A549 (cell line): ENCODE measurements around the gene TOMM20L. TPM values are rescaled to one million over a fixed set of nuclear protein-coding genes. Genes with fewer than 3 reads are reported as not detected.

Experiments used
- ATAC-seq, 2 experiments: fragments of 200-7000 bp in 1 of 2; fragments of >200 bp in 1 of 2; cut with Nextera tagmentation in 1 of 2; cut with Tn5 transposase in 1 of 2; 3 replicates each; pipeline versions ENCODE4 v1.8.0 to v1.9.1; 2018 to 2020; ENCODE audit warnings: mild to moderate bottlenecking in 1 of 2, moderate library complexity in 1 of 2
- CTCF ChIA-PET: fragments of 300-600 bp; sonication (Branson Sonifier 250); formaldehyde crosslinking; extraction: SDS; loops from one replicate; lab custom pipeline; 2021; ENCODE audit warnings: antibody characterized with exemption, inconsistent platforms; lab: Yijun Ruan, JAX
- POLR2A ChIA-PET: fragments of 350-600 bp; formaldehyde crosslinking; extraction: SDS; loops from one replicate; lab custom pipeline; 2021; ENCODE audit warnings: antibody characterized with exemption, inconsistent platforms; lab: Yijun Ruan, JAX
- DNase-seq, 2 experiments: peaks; one replicate each; pipeline versions ENCODE4 v3.0.0 to v3.0.0-alpha.2; 2011 to 2016; ENCODE audit warnings: low read depth in 1 of 2, low spot score in 1 of 2
- FAIRE-seq: peaks from 2 replicates; lab custom pipeline; 2011; peaks lifted over from hg19 to GRCh38; lab: Jason Lieb, UNC
- H3K27ac ChIP-seq, 2 experiments: fragments of >200 bp; sonication (Bioruptor Twin); formaldehyde crosslinking; 3 replicates each; pipeline ENCODE4 v1.5.1; 2016 to 2017
- H3K4me1 ChIP-seq: fragments of >200 bp; sonication (Bioruptor Twin); formaldehyde crosslinking; 3 replicates; pipeline ENCODE4 v1.6.1; 2016
- H3K4me2 ChIP-seq: fragments of >200 bp; sonication (Bioruptor Twin); formaldehyde crosslinking; 3 replicates; pipeline ENCODE4 v1.6.1; 2016
- H3K4me3 ChIP-seq: fragments of >200 bp; sonication (Bioruptor Twin); formaldehyde crosslinking; 3 replicates; pipeline ENCODE4 v1.5.1; 2016
- H3K9me3 ChIP-seq: fragments of >200 bp; sonication (Bioruptor Twin); formaldehyde crosslinking; 3 replicates; pipeline ENCODE4 v1.6.1; 2016
- CBX8 ChIP-seq: fragments of 200-600 bp; sonication (generic); IDR thresholded peaks from 2 replicates; pipeline ENCODE4 v1.6.1; 2016
- CEBPB ChIP-seq, 2 experiments: fragments of >200 bp in 1 of 2; sonication (Bioruptor Twin) in 1 of 2; formaldehyde crosslinking in 1 of 2; IDR thresholded peaks; 2 replicates each; pipeline ENCODE4 v1.6.1; 2012 to 2016
- EHMT2 ChIP-seq: fragments of 200-600 bp; sonication (generic); IDR thresholded peaks from 2 replicates; pipeline ENCODE4 v1.6.1; 2016; ENCODE audit warnings: antibody characterized with exemption, low read depth, mild to moderate bottlenecking, moderate library complexity
- EP300 ChIP-seq, 2 experiments: fragments of >200 bp; sonication (Bioruptor Twin); formaldehyde crosslinking; IDR thresholded peaks; 2 replicates in 1 of 2; 3 replicates in 1 of 2; pipeline ENCODE4 v1.6.1; 2016 to 2017
- FOSB ChIP-seq: fragments of 250-450 bp; sonication (Bioruptor Pico); IDR thresholded peaks from 2 replicates; pipeline ENCODE4 v1.5.0; 2020; ENCODE audit warnings: mild to moderate bottlenecking, moderate library complexity
- GATA3 ChIP-seq: IDR thresholded peaks from 2 replicates; pipeline ENCODE4 v1.6.1; 2012; ENCODE audit warnings: borderline replicate concordance
- HEYL ChIP-seq: fragments of 250-450 bp; sonication (Bioruptor Pico); IDR thresholded peaks from 2 replicates; pipeline ENCODE4 v1.8.0; 2021; ENCODE audit warnings: mild to moderate bottlenecking, moderate library complexity
- HOXB13 ChIP-seq: fragments of 250-450 bp; sonication (Bioruptor Pico); IDR thresholded peaks from 2 replicates; pipeline ENCODE4 v1.5.0; 2020; ENCODE audit warnings: low read depth, mild to moderate bottlenecking, moderate library complexity
- JUN ChIP-seq, 2 experiments: fragments of >200 bp; sonication (Bioruptor Twin); formaldehyde crosslinking; IDR thresholded peaks; 2 replicates in 1 of 2; 3 replicates in 1 of 2; pipeline ENCODE4 v1.6.1; 2016 to 2017
- JUNB ChIP-seq: fragments of >200 bp; sonication (Bioruptor Twin); formaldehyde crosslinking; IDR thresholded peaks from 2 replicates; pipeline ENCODE4 v1.6.1; 2016
- MAFK ChIP-seq: fragments of 450-650 bp; IDR thresholded peaks from 2 replicates; pipeline ENCODE4 v1.6.1; 2014; ENCODE audit not compliant: partially characterized antibody
- MYC ChIP-seq: IDR thresholded peaks from 2 replicates; pipeline ENCODE4 v1.6.1; 2012; ENCODE audit warnings: mild to moderate bottlenecking, inconsistent platforms, low read length, improper control_type of control experiment, borderline replicate concordance
- NFE2L2 ChIP-seq: fragments of 150-350 bp; conservative IDR thresholded peaks from 2 replicates; pipeline ENCODE4 v1.6.1; 2014; ENCODE audit warnings: low read length
- RNF2 ChIP-seq: fragments of 200-600 bp; sonication (generic); IDR thresholded peaks from 2 replicates; pipeline ENCODE4 v1.6.1; 2016; ENCODE audit warnings: low read depth, mild to moderate bottlenecking, antibody characterized with exemption, moderate library complexity, borderline replicate concordance
- TP53 ChIP-seq: fragments of 250-450 bp; sonication (Bioruptor Pico); IDR thresholded peaks from 2 replicates; pipeline ENCODE4 v1.5.0; 2021; ENCODE audit warnings: mild to moderate bottlenecking, moderate library complexity
- ZFP36 ChIP-seq: fragments of 450-650 bp; IDR thresholded peaks from 2 replicates; pipeline ENCODE4 v1.6.1; 2014; ENCODE audit warnings: borderline replicate concordance; ENCODE audit not compliant: partially characterized antibody
- ZSCAN20 ChIP-seq: fragments of 250-450 bp; sonication (Bioruptor Pico); IDR thresholded peaks from 2 replicates; pipeline ENCODE4 v1.8.0; 2022; ENCODE audit warnings: mild to moderate bottlenecking, moderate library complexity
- WGBS: methylation state at CpG from one replicate; pipeline ENCODE4 v1.1.6; 2017; ENCODE audit errors: missing lambda C conversion rate; 5-methylcytosine and 5-hydroxymethylcytosine counted together
- polyA plus RNA-seq, 4 experiments: library from polyadenylated mRNA; depleted of rRNA in 3 of 4; stranded (reverse); fragments of >200 nt; fragmentation: RNase III in 1 of 4; extraction: RNeasy Plus Mini Kit Qiagen cat#74134 plus additional on column Dnase treatment in 1 of 4; gene quantifications; 2 replicates in 3 of 4; 3 replicates in 1 of 4; pipeline ENCODE4 v1.2.3, GENCODE V29; 2011 to 2017
- TF ChIP-seq, protein P1 (sequence below): fragments of >200 bp; sonication (Bioruptor Twin); formaldehyde crosslinking; IDR thresholded peaks from 3 replicates; pipeline ENCODE4 v1.5.1; 2016
- TF ChIP-seq, protein P2 (sequence below): IDR thresholded peaks from 2 replicates; pipeline ENCODE4 v1.6.1; 2012
- TF ChIP-seq, protein P3 (sequence below): fragments of >200 bp; sonication (Bioruptor Twin); formaldehyde crosslinking; IDR thresholded peaks from 2 replicates; pipeline ENCODE4 v1.6.1; 2016
- TF ChIP-seq, protein P4 (sequence below): fragments of 150-350 bp; IDR thresholded peaks from 2 replicates; pipeline ENCODE4 v1.6.1; 2014; ENCODE audit warnings: low read depth, mild to moderate bottlenecking, low read length

TOMM20L gene
- polyA plus RNA-seq, 2 of the 4 experiments (the other 2 are of a cell fraction), result not detected

GRCh38 chr14:58398895-58399294, 3.2 kb downstream of the TOMM20L start:
- POLR2A ChIA-PET, result no interaction called here
- WGBS, result 82% methylated on average over 3 of the region's 3 CpGs

GRCh38 chr14:58401587-58401986, 5.9 kb downstream of the TOMM20L start:
- peak; percentile 78 for ATAC-seq
- TF ChIP-seq EHMT2 (no peak), HOXB13 (CRISPR knock-in tag) (no peak)
- TF ChIP-seq, protein P1, sequence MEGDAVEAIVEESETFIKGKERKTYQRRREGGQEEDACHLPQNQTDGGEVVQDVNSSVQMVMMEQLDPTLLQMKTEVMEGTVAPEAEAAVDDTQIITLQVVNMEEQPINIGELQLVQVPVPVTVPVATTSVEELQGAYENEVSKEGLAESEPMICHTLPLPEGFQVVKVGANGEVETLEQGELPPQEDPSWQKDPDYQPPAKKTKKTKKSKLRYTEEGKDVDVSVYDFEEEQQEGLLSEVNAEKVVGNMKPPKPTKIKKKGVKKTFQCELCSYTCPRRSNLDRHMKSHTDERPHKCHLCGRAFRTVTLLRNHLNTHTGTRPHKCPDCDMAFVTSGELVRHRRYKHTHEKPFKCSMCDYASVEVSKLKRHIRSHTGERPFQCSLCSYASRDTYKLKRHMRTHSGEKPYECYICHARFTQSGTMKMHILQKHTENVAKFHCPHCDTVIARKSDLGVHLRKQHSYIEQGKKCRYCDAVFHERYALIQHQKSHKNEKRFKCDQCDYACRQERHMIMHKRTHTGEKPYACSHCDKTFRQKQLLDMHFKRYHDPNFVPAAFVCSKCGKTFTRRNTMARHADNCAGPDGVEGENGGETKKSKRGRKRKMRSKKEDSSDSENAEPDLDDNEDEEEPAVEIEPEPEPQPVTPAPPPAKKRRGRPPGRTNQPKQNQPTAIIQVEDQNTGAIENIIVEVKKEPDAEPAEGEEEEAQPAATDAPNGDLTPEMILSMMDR, result peak; percentile 17; the same call in 1 of the 3 replicates
- TF ChIP-seq, protein P2, sequence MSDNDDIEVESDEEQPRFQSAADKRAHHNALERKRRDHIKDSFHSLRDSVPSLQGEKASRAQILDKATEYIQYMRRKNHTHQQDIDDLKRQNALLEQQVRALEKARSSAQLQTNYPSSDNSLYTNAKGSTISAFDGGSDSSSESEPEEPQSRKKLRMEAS, result no peak
- no peak overlapping the region for H3K27ac ChIP-seq
- peaks cover 11% of the 10 kb centered on the region for H3K4me1 ChIP-seq
- no peak for FAIRE-seq
- ChIA-PET CTCF (no interaction called here), POLR2A (no interaction called here)
- peak in 1 of 2 experiments; percentile 27 for DNase-seq
- no peaks in the 10 kb centered on the region for H3K9me3 ChIP-seq
- H3K4me2 ChIP-seq, result no peak overlapping the region
- 72% methylated on average over 3 of the region's 3 CpGs for WGBS
- no peak overlapping the region for H3K4me3 ChIP-seq

More at GRCh38 chr14:58398895-58399294, 3.2 kb downstream of the TOMM20L start:
- ATAC-seq (no peak), FAIRE-seq (no peak), DNase-seq (no peak)
- no peak overlapping the region for H3K27ac ChIP-seq
- CTCF ChIA-PET, result interaction anchor here (0.9 to 4.1 kb wide), 2 partner anchors 7 to 18 kb away, joined by 4 to 25 read pairs; no protein-coding TSS in a partner anchor
- H3K4me2 ChIP-seq, result no peak overlapping the region
- H3K4me1 ChIP-seq, result peaks cover 20% of the 10 kb centered on the region
- H3K9me3 ChIP-seq, result no peaks in the 10 kb centered on the region
- no peak overlapping the region for H3K4me3 ChIP-seq
- no peak for TF ChIP-seq HOXB13 (CRISPR knock-in tag)
- peak; percentile 46 to 55; a peak in 2 of 4 replicates for TF ChIP-seq CEBPB (IDR thresholded peaks at IDR 0.05)
- TF ChIP-seq, protein P1, result no peak
- no peak for TF ChIP-seq RNF2

DNA sequence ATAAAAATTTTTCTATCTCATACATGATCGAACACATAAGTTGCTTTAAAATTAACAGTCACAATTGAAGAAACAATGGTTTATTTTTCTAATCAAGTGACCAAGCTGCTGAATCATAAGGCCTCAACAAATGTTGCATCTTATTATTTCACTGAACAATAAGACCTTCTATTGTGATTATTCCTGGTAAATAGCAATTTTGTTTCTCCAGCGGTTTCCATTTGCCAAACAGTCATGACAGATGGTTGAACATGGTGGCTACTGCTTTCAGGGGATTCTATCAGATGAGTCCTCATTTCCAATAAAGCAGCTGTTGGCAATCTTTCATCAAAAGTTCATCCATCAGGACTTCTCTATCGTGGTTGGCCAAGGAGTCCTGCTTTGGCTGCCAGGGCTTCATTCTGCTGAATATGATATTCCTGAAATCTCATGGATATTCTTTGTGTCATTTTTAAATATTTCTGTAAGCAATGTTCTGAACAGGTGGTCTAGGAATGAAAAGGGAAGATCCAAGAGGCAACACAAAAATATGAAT, 13.0 kb downstream of the TOMM20L start:
- ChIA-PET POLR2A (no interaction called here), CTCF (interaction anchor here (1.0 kb wide), 1 partner anchor 12 kb away, joined by 4 read pairs; no protein-coding TSS in a partner anchor)
- FAIRE-seq, result no peak
- no peak for TF ChIP-seq ZFP36
- TF ChIP-seq, all 56 proteins: peak for 0
- 98% methylated on average over 3 of the region's 3 CpGs for WGBS
- Histone ChIP-seq H3K4me1 (no peaks in the 10 kb centered on the region), H3K27ac (no peak overlapping the region), H3K9me3 (no peaks in the 10 kb centered on the region), H3K4me3 (no peak overlapping the region), H3K4me2 (no peak overlapping the region)
- ATAC-seq (no peak), DNase-seq (no peak)

GRCh38 chr14:58414845-58415244, 19.1 kb downstream of the TOMM20L start:
- ATAC-seq (peak; percentile 75 to 76; a peak in 5 of 6 replicates), DNase-seq (peak in 1 of 2 experiments; percentile 25), FAIRE-seq (no peak)
- Histone ChIP-seq H3K9me3 (0 out of 3 replicates have a peak, but pooled peaks cover 6% of the 10 kb centered on the region), H3K4me2 (no peak overlapping the region), H3K27ac (no peak overlapping the region), H3K4me3 (no peak overlapping the region), H3K4me1 (no peaks in the 10 kb centered on the region)
- 94% methylated on average over 1 of the region's 1 CpG for WGBS
- ChIA-PET CTCF (interaction anchor here (1.0 kb wide), 1 partner anchor 19 kb away, joined by 3 read pairs; no protein-coding TSS in a partner anchor), POLR2A (interaction anchor here (1.6 kb wide), 1 partner anchor 12 kb away, joined by 7 read pairs; the partner anchor contains the start of genes KIAA0586 and TIMM9)
- TF ChIP-seq JUN (IDR thresholded peaks at IDR 0.05), result no peak
- no peak for TF ChIP-seq FOSB (CRISPR knock-in tag)
- no peak for TF ChIP-seq ZSCAN20
- TF ChIP-seq, protein P3, sequence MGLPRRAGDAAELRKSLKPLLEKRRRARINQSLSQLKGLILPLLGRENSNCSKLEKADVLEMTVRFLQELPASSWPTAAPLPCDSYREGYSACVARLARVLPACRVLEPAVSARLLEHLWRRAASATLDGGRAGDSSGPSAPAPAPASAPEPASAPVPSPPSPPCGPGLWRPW, result no peak
- no peak for TF ChIP-seq JUNB
- no peak for TF ChIP-seq RNF2
- TF ChIP-seq GATA3, result no peak
- no peak for TF ChIP-seq TP53 (CRISPR knock-in tag)
- no peak for TF ChIP-seq CEBPB (IDR thresholded peaks at IDR 0.05)
- no peak for TF ChIP-seq MAFK
- no peak for TF ChIP-seq NFE2L2
- no peak for TF ChIP-seq MYC
- TF ChIP-seq, protein P4, sequence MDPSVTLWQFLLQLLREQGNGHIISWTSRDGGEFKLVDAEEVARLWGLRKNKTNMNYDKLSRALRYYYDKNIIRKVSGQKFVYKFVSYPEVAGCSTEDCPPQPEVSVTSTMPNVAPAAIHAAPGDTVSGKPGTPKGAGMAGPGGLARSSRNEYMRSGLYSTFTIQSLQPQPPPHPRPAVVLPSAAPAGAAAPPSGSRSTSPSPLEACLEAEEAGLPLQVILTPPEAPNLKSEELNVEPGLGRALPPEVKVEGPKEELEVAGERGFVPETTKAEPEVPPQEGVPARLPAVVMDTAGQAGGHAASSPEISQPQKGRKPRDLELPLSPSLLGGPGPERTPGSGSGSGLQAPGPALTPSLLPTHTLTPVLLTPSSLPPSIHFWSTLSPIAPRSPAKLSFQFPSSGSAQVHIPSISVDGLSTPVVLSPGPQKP, result no peak
- no peak for TF ChIP-seq HOXB13 (CRISPR knock-in tag)
- TF ChIP-seq EP300 (IDR thresholded peaks at IDR 0.05), result no peak
- TF ChIP-seq HEYL, result no peak
- TF ChIP-seq CBX8, result no peak
